GM12878 (cell line): Measurements from ENCODE around the gene DGCR8. TPM values are rescaled to one million over a fixed set of nuclear protein-coding genes. Genes with fewer than 3 reads are reported as not detected.

Experiments
- ATAC-seq: fragments of 200-7000 bp; cut with Tn5 transposase; 3 replicates; pipeline ENCODE4 v1.9.1; 2020; ENCODE audit warnings: mild to moderate bottlenecking, moderate library complexity
- BruUV-seq: library from RNA; stranded (reverse); fragments of 400-500 nt; replicated peaks from 2 replicates; lab custom pipeline; 2021; lab: Mats Ljungman, UMichigan
- CTCF ChIA-PET: fragments of 300-600 bp; sonication (Branson Sonifier 250); formaldehyde crosslinking; extraction: SDS; loops from one replicate; lab custom pipeline; 2021; ENCODE audit warnings: inconsistent platforms; lab: Yijun Ruan, JAX
- POLR2A ChIA-PET: fragments of 350-600 bp; formaldehyde crosslinking; extraction: SDS; loops from one replicate; lab custom pipeline; 2021; ENCODE audit warnings: inconsistent platforms; lab: Charles Lee
- RAD21 ChIA-PET: fragments of 300-600 bp; sonication (Branson Sonifier 250); formaldehyde crosslinking; loops from one replicate; lab custom pipeline; 2023; ENCODE audit warnings: antibody characterized with exemption; ENCODE audit not compliant: unreplicated experiment; lab: Charles Lee
- SMC1A ChIA-PET: fragments of 300-600 bp; sonication (Branson Sonifier 250); formaldehyde crosslinking; loops from one replicate; lab custom pipeline; 2023; ENCODE audit not compliant: unreplicated experiment, uncharacterized antibody; lab: Charles Lee
- DNase-seq: peaks from one replicate; pipeline ENCODE4 v3.0.0-alpha.2; 2011; ENCODE audit warnings: low read depth, low spot score
- FAIRE-seq: peaks from 3 replicates; lab custom pipeline; 2011; peaks lifted over from hg19 to GRCh38; lab: Jason Lieb, UNC
- H2AFZ ChIP-seq: 2 replicates; pipeline ENCODE4 v1.6.0; 2011; ENCODE audit warnings: low read depth, low read length, control low read depth; ENCODE audit not compliant: control insufficient read depth
- H3K27ac ChIP-seq: 2 replicates; pipeline ENCODE4 v1.5.1; 2011; ENCODE audit warnings: control low read depth; ENCODE audit not compliant: control insufficient read depth, insufficient read depth
- H3K27me3 ChIP-seq, 2 experiments: replicated peaks in 1 of 2; 2 replicates each; pipeline versions ENCODE4 v1.6.0 to v1.6.1; 2011; ENCODE audit warnings: low read length in 1 of 2; ENCODE audit not compliant: control insufficient read depth in 2 of 2, insufficient read depth in 2 of 2
- H3K36me3 ChIP-seq, 2 experiments: 2 replicates each; pipeline ENCODE4 v1.5.1; 2011; ENCODE audit warnings: low read length in 1 of 2; ENCODE audit not compliant: control insufficient read depth in 2 of 2, insufficient read depth in 2 of 2
- H3K4me1 ChIP-seq: 2 replicates; pipeline ENCODE4 v1.6.1; 2011; ENCODE audit warnings: mild to moderate bottlenecking, low read length, moderate library complexity, mixed read lengths; ENCODE audit not compliant: control insufficient read depth, insufficient read depth
- H3K4me2 ChIP-seq: 2 replicates; pipeline ENCODE4 v1.6.0; 2011; ENCODE audit warnings: control low read depth; ENCODE audit not compliant: control insufficient read depth, insufficient read depth
- H3K4me3 ChIP-seq: fragments of 200-600 bp; sonication (generic); 2 replicates; pipeline ENCODE4 v1.5.1; 2016
- H3K79me2 ChIP-seq: 2 replicates; pipeline ENCODE4 v1.6.0; 2011; ENCODE audit warnings: low read length; ENCODE audit not compliant: control insufficient read depth, insufficient read depth
- H3K9ac ChIP-seq: 2 replicates; pipeline ENCODE4 v1.8.0; 2011; ENCODE audit warnings: low read length, control low read depth, mixed read lengths; ENCODE audit not compliant: control insufficient read depth, insufficient read depth
- H3K9me3 ChIP-seq: replicated peaks from 3 replicates; pipeline ENCODE4 v1.5.1; 2011; ENCODE audit warnings: mild to moderate bottlenecking, low read length; ENCODE audit not compliant: control insufficient read depth, insufficient read depth
- H4K20me1 ChIP-seq: 2 replicates; pipeline ENCODE4 v1.6.0; 2011; ENCODE audit not compliant: control insufficient read depth, insufficient read depth
- EGR1 ChIP-seq, 2 experiments: IDR thresholded peaks; 1 replicate in 1 of 2; 2 replicates in 1 of 2; pipeline ENCODE4 v1.6.1; 2011 to 2012; ENCODE audit warnings: low read depth in 2 of 2, low read length in 2 of 2, borderline replicate concordance in 1 of 2, mild to moderate bottlenecking in 1 of 2, moderate library complexity in 1 of 2
- FOXM1 ChIP-seq: IDR thresholded peaks from 2 replicates; pipeline ENCODE4 v1.6.1; 2012; ENCODE audit warnings: low read depth, mild to moderate bottlenecking, inconsistent platforms, low read length, moderate library complexity
- RBBP5 ChIP-seq: fragments of 200-600 bp; sonication (generic); conservative IDR thresholded peaks from 2 replicates; pipeline ENCODE4 v1.6.1; 2016
- RELB ChIP-seq: fragments of 450-650 bp; IDR thresholded peaks from 2 replicates; pipeline ENCODE4 v1.6.1; 2017; ENCODE audit warnings: low read depth, mild to moderate bottlenecking, moderate library complexity
- SMARCA5 ChIP-seq: fragments of 450-650 bp; IDR thresholded peaks from 2 replicates; pipeline ENCODE4 v1.6.1; 2017; ENCODE audit warnings: mild to moderate bottlenecking
- WGBS: methylation state at CpG from one replicate; pipeline ENCODE4 v1.1.6; 2016; ENCODE audit warnings: low lambda C conversion rate; ENCODE audit not compliant: insufficient replicate concordance, insufficient coverage; ENCODE audit errors: missing lambda C conversion rate; 5-methylcytosine and 5-hydroxymethylcytosine counted together
- in situ Hi-C: fragments of 300-500 bp; cut with MboI; formaldehyde crosslinking; loops from 9 replicates; pipeline ENCODE4 v1.14.3; 2018; ENCODE audit warnings: mixed read lengths
- intact Hi-C: fragments of 100-400 bp; cut with micrococcal nuclease; formaldehyde crosslinking; loops from one replicate; pipeline ENCODE4 v1.14.2; 2022; ENCODE audit not compliant: unreplicated experiment
- polyA plus RNA-seq, 11 experiments: library from polyadenylated mRNA; depleted of rRNA in 4 of 11; unstranded in 6 of 11; stranded (reverse) in 5 of 11; fragments of >200 nt; fragmentation: Nextera tagmentation in 4 of 11; fragmentation: Illumina TruSeq in 1 of 11; extraction: Ambion mirVana in 4 of 11; extraction: Trizol in 1 of 11; gene quantifications; 1 replicate in 1 of 11; 2 replicates in 10 of 11; pipeline versions ENCODE4 v1.2.1 to v1.2.3, GENCODE V29; 2011 to 2016; ENCODE audit warnings: inconsistent platforms in 2 of 11, missing spikeins in 2 of 11, low read depth in 1 of 11
- total RNA-seq, 4 experiments: library from RNA; depleted of rRNA in 3 of 4; stranded (reverse); fragments of >200 nt in 3 of 4; fragmentation: Illumina TruSeq in 1 of 4; extraction: Trizol in 1 of 4; gene quantifications; 2 replicates each; pipeline versions ENCODE4 v1.2.1 to v1.2.3, GENCODE V29; 2013 to 2021

Gene DGCR8
- total and polyA plus RNA-seq, 10 of the 15 experiments (the other 5 are each of a cell fraction or from before 2014, with no cell fraction given), result 1.2 to 35.1 (median 17.2) TPM

- no TSS peak for BruUV-seq
- Histone ChIP-seq H3K27me3 (no peaks in the 10 kb centered on the region), H3K4me2 (peak within 1 kb of the TSS; percentile 83), H3K36me3 (peaks cover 9 to 10% of the 10 kb centered on the region in 2 experiments; a peak in 3 of 4 replicates), H4K20me1 (no peaks in the 10 kb centered on the region), H3K4me3 (peak within 1 kb of the TSS; percentile 74), H3K9me3 (no peaks in the 10 kb centered on the region), H3K9ac (peak within 1 kb of the TSS; percentile 73), H3K79me2 (peaks cover 7% of the 10 kb centered on the region), H3K4me1 (peaks cover 12% of the 10 kb centered on the region), H2AFZ (peak within 1 kb of the TSS; percentile 80), H3K27ac (peak within 1 kb of the TSS; percentile 52)
- ATAC-seq, result peak; percentile 51
- ChIA-PET CTCF (no interaction called here), SMC1A (no interaction called here), POLR2A (no interaction called here), RAD21 (no interaction called here)
- intact Hi-C loops, result no loop called here
- no peak for DNase-seq
- WGBS, result no CpG with 5 or more reads among the region's 43 CpGs
- in situ Hi-C loops, result no loop called here
- no peak for TF ChIP-seq RELB
- peak in 1 of 2 experiments; percentile 2; a peak in 1 of 3 replicates for TF ChIP-seq EGR1 (IDR thresholded peaks at IDR 0.05; ENCODE audit: borderline replicate concordance in 1 of 2, low read depth in 2 of 2, low read length in 2 of 2)
- TF ChIP-seq FOXM1, result no peak
- TF ChIP-seq SMARCA5, result 0 out of 2 replicates have a peak, but pooled peaks have one; percentile 12
- no peak for TF ChIP-seq RBBP5
- FAIRE-seq, result no peak
Measured at GRCh38 chr22:20131597-20131858, 51.5 kb downstream of the DGCR8 start, which contains the start of gene ZDHHC8. Gene ZDHHC8 (plus strand): TSS chr22:20131804. CDS start chr22:20131948, 144 bp downstream.
